Esophagus squamous epithelium (tissue), 5 donors: Measurements from ENCODE around the gene PLA2G2F. TPM values are rescaled to one million over a fixed set of nuclear protein-coding genes. Genes with fewer than 3 reads are reported as not detected.

ENCODE experiments used
- DNase-seq: peaks from one replicate; lab custom pipeline; 2025; lab: John Stamatoyannopoulos, UW
- H3K27ac ChIP-seq, 4 donors: fragments of 200-600 bp; sonication (generic); one replicate each; pipeline ENCODE4 v1.5.1; 2016 to 2019; ENCODE audit warnings: mild to moderate bottlenecking in 1 of 4
- H3K27me3 ChIP-seq, 4 donors: fragments of 200-600 bp; sonication (generic); 1 replicate in 3 of 4; 2 replicates in 1 of 4; pipeline versions ENCODE4 v1.5.1 to v1.6.0; 2017 to 2021; ENCODE audit warnings: antibody characterized with exemption in 1 of 4
- H3K36me3 ChIP-seq, 3 donors: fragments of 200-600 bp; sonication (generic); one replicate each; pipeline ENCODE4 v1.5.1; 2016 to 2019
- H3K4me1 ChIP-seq, 3 donors: fragments of 200-600 bp; sonication (generic); one replicate each; pipeline ENCODE4 v1.5.1; 2017 to 2019
- H3K4me3 ChIP-seq, 4 donors: fragments of 200-600 bp; sonication (generic); 1 replicate in 3 of 4; 2 replicates in 1 of 4; pipeline ENCODE4 v1.5.1; 2016 to 2019; ENCODE audit warnings: mild to moderate bottlenecking in 2 of 4, moderate library complexity in 1 of 4
- H3K9me3 ChIP-seq, 3 donors: fragments of 200-600 bp; sonication (generic); one replicate each; pipeline ENCODE4 v1.5.1; 2016 to 2019
- POLR2A ChIP-seq, 4 donors: fragments of 450-650 bp; IDR thresholded peaks; one replicate each; pipeline ENCODE4 v1.6.1; 2017; ENCODE audit warnings: antibody characterized with exemption in 4 of 4, mild to moderate bottlenecking in 4 of 4, moderate library complexity in 3 of 4
- WGBS, 2 donors: methylation state at CpG; one replicate each; pipeline ENCODE4 v1.1.5; 2018; 5-methylcytosine and 5-hydroxymethylcytosine counted together
- intact Hi-C: fragments of 100-400 bp; cut with DNase I; formaldehyde crosslinking; loops from one replicate; pipeline ENCODE4 v1.15.0; 2022
- total RNA-seq, 4 donors: library from RNA; depleted of rRNA; stranded (reverse); fragments of >200 nt; gene quantifications; one replicate each; pipeline ENCODE4 v1.1.0, GENCODE V29; 2016
- TF ChIP-seq, protein P1 (sequence below), 6 experiments: fragments of 450-650 bp in 4 of 6; fragments of 200-600 bp in 2 of 6; sonication (generic) in 2 of 6; IDR thresholded peaks; one replicate each; pipeline ENCODE4 v1.5.1; 2016 to 2019; ENCODE audit warnings: antibody characterized with exemption in 6 of 6, mild to moderate bottlenecking in 4 of 6, moderate library complexity in 4 of 6
- donor health status: DM: yes; HTN: yes; CAD: no.

PLA2G2F gene
- total RNA-seq, 4 donors from 2014 or later: 0.48 TPM; not detected in 3

DNA sequence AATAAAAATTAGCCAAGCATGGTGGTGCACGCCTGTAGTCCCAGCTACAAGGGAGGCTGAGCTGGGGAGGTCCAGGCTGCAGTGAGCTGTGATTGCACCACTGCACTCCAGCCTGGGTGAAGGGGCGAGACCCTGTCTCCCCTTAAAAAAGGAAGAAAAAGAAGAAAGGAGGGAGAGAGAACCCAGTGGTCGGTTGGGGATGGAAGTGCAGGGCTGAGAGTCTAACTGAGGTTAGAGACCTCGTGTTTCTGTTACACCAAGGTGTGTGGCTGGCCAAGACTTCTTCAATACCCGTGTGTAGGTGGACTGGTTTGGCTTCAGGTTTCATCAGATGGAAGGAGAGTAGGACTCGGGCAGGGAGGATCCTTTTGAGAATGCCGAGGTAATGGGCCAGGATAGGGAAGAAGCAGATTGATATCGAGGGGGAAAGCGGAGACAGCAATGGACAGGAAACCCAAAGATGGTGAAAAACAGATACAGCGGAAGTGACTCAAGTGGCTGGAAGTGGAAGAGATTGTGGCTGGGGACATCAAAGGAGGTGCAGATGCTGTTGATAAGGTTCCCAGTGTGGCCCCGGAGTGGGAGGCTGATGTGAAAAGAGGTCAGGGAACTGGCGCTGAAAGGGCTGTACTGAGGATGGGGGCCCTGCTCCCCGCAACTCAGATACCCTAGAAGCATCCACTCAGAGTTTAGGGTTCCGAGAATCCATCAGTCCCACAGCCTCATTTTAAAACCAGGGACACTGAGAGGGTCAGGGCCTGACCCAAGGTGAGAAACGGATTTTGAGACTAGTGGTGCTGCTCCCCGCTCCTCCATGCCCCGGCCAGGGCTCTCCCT, 46.1 kb downstream of the PLA2G2F start:
- Histone ChIP-seq H3K4me1 (peaks cover 5 to 39% (median 18%) of the 10 kb centered on the region in 3 donors), H3K36me3 (no peaks in the 10 kb centered on the region), H3K27me3 (peaks cover 0 to 77% (median 0%) of the 10 kb centered on the region in 4 donors), H3K4me3 (peak overlapping the region; percentile 23 to 61 (median 49)), H3K27ac (peak overlapping the region; percentile 55 to 87 (median 80)), H3K9me3 (no peaks in the 10 kb centered on the region)
- WGBS, 2 donors: 65 to 67% methylated on average over 14 to 17 of the region's 17 CpGs
- TF ChIP-seq, protein P1, sequence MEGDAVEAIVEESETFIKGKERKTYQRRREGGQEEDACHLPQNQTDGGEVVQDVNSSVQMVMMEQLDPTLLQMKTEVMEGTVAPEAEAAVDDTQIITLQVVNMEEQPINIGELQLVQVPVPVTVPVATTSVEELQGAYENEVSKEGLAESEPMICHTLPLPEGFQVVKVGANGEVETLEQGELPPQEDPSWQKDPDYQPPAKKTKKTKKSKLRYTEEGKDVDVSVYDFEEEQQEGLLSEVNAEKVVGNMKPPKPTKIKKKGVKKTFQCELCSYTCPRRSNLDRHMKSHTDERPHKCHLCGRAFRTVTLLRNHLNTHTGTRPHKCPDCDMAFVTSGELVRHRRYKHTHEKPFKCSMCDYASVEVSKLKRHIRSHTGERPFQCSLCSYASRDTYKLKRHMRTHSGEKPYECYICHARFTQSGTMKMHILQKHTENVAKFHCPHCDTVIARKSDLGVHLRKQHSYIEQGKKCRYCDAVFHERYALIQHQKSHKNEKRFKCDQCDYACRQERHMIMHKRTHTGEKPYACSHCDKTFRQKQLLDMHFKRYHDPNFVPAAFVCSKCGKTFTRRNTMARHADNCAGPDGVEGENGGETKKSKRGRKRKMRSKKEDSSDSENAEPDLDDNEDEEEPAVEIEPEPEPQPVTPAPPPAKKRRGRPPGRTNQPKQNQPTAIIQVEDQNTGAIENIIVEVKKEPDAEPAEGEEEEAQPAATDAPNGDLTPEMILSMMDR (IDR thresholded peaks at IDR 0.05): no peak
- no peak for TF ChIP-seq POLR2A (IDR thresholded peaks at IDR 0.05)
- DNase-seq: no peak
- intact Hi-C loops: no loop called here

DNA sequence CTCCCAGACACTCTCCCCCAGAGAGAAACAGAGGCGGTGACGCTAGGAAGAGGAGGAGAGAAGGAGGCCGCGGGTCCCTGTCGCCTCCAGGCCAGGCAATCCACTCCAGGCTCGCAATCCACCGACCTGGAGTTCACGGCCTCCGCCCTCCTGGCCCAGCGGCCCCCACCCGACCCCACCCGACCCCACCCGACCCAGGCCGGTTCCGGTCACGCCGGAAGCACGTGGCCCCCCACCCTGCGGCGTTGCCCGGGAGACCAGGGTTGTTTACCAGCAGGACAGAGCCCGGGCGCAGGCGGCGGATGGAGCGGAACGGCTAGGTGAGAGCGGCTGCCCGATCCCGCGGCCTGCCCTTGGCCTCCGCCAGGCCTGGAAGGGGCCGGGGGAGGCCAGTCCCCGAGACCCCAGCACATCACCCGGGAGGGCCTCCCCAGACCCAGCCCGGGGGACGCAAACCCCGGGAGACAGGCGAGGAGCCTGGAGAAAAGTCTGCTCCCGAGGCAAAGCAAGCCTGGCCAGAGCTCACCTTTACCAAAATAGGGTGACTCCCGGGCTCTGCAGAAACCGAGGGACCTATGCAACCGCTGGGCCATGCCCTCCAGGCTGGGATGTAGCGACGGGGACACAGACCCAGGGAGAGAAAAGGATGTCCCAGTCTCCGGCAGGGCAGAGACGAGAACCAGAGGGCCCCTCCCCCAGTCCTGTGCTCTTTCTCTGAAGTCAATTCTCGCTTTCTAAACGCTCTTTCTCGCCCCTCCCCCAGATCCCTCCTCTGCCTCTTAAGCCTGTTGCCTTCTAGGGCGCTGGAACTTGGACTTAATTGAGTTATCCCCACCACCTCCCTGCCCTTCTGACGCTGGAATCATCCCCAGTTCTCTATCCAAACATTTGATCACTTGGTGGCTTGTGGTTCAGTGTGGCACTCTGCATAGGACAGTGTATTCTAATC, 47.0 kb downstream of the PLA2G2F start, which contains the start of the genes PLA2G2C and UBXN10:
Gene PLA2G2C, minus strand, starts transcription at position 685 of the 949 bp plus-strand sequence. CDS start 9,155 bp downstream, outside the sequence.
Gene UBXN10, plus strand, starts transcription at position 263 of the 949 bp plus-strand sequence. CDS start 4,466 bp downstream, outside the sequence.
- H3K27me3 ChIP-seq: peaks cover 0 to 86% (median 0%) of the 10 kb centered on the region in 4 donors
- peak in 1 of 4 donors; percentile 47 for TF ChIP-seq POLR2A (IDR thresholded peaks at IDR 0.05)
- TF ChIP-seq, protein P1 (IDR thresholded peaks at IDR 0.05): no peak
- H3K4me3 ChIP-seq: peak within 1 kb of the TSS; percentile 23 to 61 (median 49)
- H3K36me3 ChIP-seq: no peaks in the 10 kb centered on the region
- WGBS, 2 donors: 2 to 15% methylated on average over 10 to 11 of the region's 52 CpGs
- no peaks in the 10 kb centered on the region for H3K9me3 ChIP-seq
- H3K27ac ChIP-seq: peak within 1 kb of the TSS; percentile 55 to 87 (median 80)
- no peak for DNase-seq
- intact Hi-C loops: no loop called here
- H3K4me1 ChIP-seq: peaks cover 5 to 44% (median 18%) of the 10 kb centered on the region in 3 donors

DNA sequence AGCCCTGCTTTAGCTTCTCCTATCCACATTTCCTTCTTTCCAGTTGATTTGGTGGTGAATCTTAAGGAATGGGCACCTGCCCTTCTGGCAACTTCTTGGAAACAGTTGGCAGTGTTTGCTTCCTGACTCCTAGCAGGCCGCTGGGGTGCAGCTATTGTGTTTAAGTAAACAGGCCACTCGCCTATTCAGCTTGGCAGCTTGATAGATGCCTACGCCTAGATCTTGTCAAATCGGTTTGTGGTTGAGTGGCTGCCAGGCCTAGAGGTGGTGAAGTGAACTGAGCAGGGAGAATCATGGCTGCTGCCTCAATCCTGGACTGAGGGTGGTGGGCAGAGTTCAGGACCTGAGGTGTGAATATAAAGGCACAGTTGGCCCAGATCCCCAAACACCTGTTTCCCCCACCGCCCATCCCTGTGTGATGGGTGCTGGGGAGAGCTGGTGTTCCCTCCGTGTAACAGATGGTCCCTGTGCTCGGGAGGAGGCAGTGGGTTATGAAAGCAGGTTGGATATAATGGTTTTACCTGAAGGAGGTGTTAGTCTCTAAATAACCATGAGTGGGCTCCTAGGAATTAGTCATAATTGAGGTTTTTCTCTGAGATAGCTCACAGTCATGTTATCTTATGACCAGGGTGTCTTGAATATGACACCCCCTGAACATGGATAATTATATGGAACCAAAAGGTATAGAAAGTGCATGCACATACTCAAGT, 48.1 kb downstream of the PLA2G2F start:
- H3K27me3 ChIP-seq: peaks cover 0 to 93% (median 0%) of the 10 kb centered on the region in 4 donors
- DNase-seq: no peak
- peak overlapping the region in 2 of 4 donors; percentile 53 to 61 for H3K4me3 ChIP-seq

DNA sequence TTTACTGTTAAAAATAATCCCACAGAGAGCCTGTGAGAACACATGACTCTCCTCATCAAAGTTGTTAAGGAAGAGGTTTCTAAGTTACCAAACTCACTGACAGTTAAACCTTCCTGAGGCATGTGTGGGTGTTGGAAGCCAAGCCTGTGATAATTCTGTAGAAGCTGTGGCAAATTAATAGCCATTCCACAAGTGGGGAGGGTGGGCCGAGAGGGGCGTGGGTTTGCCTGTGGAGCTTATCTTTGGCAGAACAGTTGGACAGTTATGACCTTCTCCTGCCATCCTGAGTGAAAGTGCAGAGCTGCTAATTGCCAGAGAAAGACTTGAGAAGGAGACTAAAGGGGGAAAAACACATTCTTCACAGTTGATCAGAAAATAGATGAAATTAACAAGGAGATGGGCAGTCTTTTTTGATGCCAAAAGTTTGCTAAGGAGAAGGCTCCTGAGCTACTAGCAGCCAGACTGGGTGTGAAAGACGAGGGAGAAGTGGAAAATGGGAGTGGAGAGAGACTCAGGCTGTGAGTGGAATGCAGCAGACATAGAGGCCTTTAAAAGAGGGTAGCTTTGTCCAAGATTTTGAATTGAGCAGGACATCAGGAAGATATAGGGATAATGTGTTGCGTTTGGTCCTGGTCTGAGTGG, 48.8 kb downstream of the PLA2G2F start:
- H3K4me1 ChIP-seq: peaks cover 5 to 52% (median 18%) of the 10 kb centered on the region in 3 donors
- H3K9me3 ChIP-seq: no peaks in the 10 kb centered on the region
- 44 to 63% methylated on average over 4 of the region's 4 CpGs for WGBS, 2 donors
- intact Hi-C loops: no loop called here
- H3K27ac ChIP-seq: peak overlapping the region; percentile 2 to 87 (median 80)
- TF ChIP-seq POLR2A (IDR thresholded peaks at IDR 0.05): no peak
- TF ChIP-seq, protein P1 (IDR thresholded peaks at IDR 0.05): no peak
- no peaks in the 10 kb centered on the region for H3K36me3 ChIP-seq
- H3K27me3 ChIP-seq: peaks cover 0 to 94% (median 0%) of the 10 kb centered on the region in 4 donors
- no peak overlapping the region for H3K4me3 ChIP-seq
- no peak for DNase-seq

More for the DNA sequence above, 48.1 kb downstream of the PLA2G2F start:
- Histone ChIP-seq H3K27ac (peak overlapping the region; percentile 28 to 87 (median 80)), H3K9me3 (no peaks in the 10 kb centered on the region), H3K4me1 (peaks cover 5 to 46% (median 18%) of the 10 kb centered on the region in 3 donors), H3K36me3 (no peaks in the 10 kb centered on the region)
- intact Hi-C loops: no loop called here
- WGBS, 2 donors: 42 to 56% methylated on average over 4 to 7 of the region's 7 CpGs
- TF ChIP-seq, protein P1 (IDR thresholded peaks at IDR 0.05): peak in 3 of 6 experiments; percentile 20 to 43 (median 40)
- TF ChIP-seq POLR2A (IDR thresholded peaks at IDR 0.05): no peak
